ENCODE results near the gene SNRPA1. TPM values are rescaled to one million over a fixed set of nuclear protein-coding genes. Genes with fewer than 3 reads are reported as not detected.

Gene SNRPA1
- total RNA-seq, 4 donors from 2014 or later: 31.5 to 41.1 (median 37.8) TPM

- TF ChIP-seq, protein P1, sequence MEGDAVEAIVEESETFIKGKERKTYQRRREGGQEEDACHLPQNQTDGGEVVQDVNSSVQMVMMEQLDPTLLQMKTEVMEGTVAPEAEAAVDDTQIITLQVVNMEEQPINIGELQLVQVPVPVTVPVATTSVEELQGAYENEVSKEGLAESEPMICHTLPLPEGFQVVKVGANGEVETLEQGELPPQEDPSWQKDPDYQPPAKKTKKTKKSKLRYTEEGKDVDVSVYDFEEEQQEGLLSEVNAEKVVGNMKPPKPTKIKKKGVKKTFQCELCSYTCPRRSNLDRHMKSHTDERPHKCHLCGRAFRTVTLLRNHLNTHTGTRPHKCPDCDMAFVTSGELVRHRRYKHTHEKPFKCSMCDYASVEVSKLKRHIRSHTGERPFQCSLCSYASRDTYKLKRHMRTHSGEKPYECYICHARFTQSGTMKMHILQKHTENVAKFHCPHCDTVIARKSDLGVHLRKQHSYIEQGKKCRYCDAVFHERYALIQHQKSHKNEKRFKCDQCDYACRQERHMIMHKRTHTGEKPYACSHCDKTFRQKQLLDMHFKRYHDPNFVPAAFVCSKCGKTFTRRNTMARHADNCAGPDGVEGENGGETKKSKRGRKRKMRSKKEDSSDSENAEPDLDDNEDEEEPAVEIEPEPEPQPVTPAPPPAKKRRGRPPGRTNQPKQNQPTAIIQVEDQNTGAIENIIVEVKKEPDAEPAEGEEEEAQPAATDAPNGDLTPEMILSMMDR (IDR thresholded peaks at IDR 0.05; ENCODE audit: low read depth): no peak
Measured at GRCh38 chr15:101323793-101324523, 28.9 kb upstream of the SNRPA1 start.

DNA sequence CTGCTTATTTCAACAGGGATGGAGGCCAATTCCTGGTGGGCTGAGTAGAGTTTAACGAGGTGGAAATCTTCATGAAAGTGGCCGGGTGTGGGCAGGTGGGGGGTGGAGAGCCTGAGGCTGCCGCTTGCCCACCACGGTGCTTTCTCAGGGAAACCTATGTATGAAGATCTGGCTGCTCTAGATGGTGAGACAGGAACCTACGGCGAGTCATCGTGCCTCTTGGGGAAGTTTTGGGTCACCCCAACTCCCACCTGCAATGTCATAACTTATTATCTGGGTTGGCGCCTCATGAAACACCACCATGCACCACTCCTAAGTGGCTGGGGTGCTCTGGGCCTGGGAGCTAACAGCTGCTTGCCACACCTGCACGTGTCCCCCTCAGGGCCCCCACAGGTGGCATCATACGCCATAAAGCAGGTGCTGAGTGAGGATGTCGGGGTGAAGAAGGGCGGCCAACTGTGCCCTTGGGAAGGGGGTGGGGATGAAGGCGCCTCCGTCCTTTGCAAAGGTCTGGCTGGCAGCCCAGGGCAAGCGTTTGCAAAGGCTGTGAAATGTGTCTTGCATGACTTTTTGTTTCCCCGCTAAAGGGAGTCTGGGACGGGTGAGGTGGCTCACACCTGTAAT lies 27.9 kb upstream of the SNRPA1 start:
- TF ChIP-seq, protein P1 (IDR thresholded peaks at IDR 0.05; ENCODE audit: low read depth): no peak

- TF ChIP-seq, protein P1 (IDR thresholded peaks at IDR 0.05; ENCODE audit: low read depth): no peak
Measured at GRCh38 chr15:101322016-101322695, 27.1 kb upstream of the SNRPA1 start.

DNA sequence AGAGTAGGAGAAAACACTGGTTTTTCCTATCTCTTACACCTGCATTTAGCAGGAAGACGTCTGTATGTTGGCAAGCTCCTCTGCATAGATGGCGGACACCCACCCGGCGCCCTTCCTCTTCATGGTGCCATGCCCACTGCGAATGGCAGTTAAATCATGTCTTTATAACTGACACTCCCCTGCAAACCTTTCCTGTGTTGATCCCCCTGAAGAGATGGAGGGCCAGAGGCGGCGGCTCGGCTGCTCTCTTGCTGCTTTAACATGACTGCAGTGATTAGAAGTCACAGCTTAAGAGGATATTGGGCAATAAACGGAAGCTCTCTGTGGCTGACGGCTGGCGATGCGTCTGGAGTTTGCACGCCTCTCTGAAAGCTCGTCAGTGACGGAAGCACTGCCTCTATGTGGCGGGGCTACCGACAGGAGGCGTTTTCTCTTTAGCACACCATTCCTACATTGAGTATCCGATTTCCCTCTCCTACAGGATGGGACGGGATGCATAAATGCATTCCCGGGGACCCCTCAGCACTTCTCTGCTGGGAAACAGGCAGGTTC lies 25.5 kb upstream of the SNRPA1 start:
- TF ChIP-seq, protein P1 (IDR thresholded peaks at IDR 0.05; ENCODE audit: low read depth): no peak

GRCh38 chr15:101318839-101319238 lies 23.8 kb upstream of the SNRPA1 start:
- TF ChIP-seq, protein P1 (IDR thresholded peaks at IDR 0.05; ENCODE audit: low read depth): no peak

GRCh38 chr15:101318147-101318819 lies 23.2 kb upstream of the SNRPA1 start:
- TF ChIP-seq, protein P1 (IDR thresholded peaks at IDR 0.05; ENCODE audit: low read depth): no peak
